ENCODE results near the gene TMEM92.

DNA sequence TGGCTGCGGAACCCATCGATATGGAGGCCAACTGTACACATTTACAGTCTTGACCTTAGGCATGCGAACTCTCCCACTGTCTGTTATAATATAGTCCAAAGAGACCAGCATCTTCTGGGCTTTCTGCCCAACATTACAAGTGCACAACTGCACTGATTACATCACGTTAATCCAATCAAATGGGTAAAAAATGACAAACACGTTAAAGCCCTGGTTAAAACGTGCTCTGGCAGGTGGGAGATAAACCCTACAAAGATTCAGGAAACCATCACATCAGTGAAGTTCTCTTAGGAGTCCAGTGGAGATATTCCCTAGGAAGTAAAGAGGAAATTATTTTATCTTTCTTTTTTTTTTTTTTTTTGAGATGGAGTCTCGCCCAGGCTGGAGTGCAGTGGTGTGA is 48.0 kb downstream of the TMEM92 start:
- TF ChIP-seq, protein P1, sequence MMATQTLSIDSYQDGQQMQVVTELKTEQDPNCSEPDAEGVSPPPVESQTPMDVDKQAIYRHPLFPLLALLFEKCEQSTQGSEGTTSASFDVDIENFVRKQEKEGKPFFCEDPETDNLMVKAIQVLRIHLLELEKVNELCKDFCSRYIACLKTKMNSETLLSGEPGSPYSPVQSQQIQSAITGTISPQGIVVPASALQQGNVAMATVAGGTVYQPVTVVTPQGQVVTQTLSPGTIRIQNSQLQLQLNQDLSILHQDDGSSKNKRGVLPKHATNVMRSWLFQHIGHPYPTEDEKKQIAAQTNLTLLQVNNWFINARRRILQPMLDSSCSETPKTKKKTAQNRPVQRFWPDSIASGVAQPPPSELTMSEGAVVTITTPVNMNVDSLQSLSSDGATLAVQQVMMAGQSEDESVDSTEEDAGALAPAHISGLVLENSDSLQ (IDR thresholded peaks at IDR 0.05), result no peak
- TF ChIP-seq NFRKB (IDR thresholded peaks at IDR 0.05) (no peak), FOXA1 (IDR thresholded peaks at IDR 0.05) (no peak), FOXM1 (IDR thresholded peaks at IDR 0.05; ENCODE audit: borderline replicate concordance) (no peak), BHLHE40 (IDR thresholded peaks at IDR 0.05; ENCODE audit: borderline replicate concordance) (no peak), SP1 (IDR thresholded peaks at IDR 0.05) (no peak), HDGF (IDR thresholded peaks at IDR 0.05; ENCODE audit: borderline replicate concordance) (no peak), CTBP1 (IDR thresholded peaks at IDR 0.05; ENCODE audit: borderline replicate concordance) (no peak), TARDBP (IDR thresholded peaks at IDR 0.05) (no peak), ELF4 (IDR thresholded peaks at IDR 0.05) (no peak), ZNF384 (IDR thresholded peaks at IDR 0.05) (0 out of 2 replicates have a peak, but pooled peaks have one; percentile 20), FOXK2 (IDR thresholded peaks at IDR 0.05) (no peak), SUZ12 (IDR thresholded peaks at IDR 0.05) (no peak), LEF1 (IDR thresholded peaks at IDR 0.05; ENCODE audit: borderline replicate concordance) (no peak)

All from HEK293T (cell line).